Stimulated activated naive CD8-positive, alpha-beta T cell treated with anti-CD3 and anti-CD28 coated beads, Interleukin-15, Interleukin-2, amounts not matched to agents 100 ng/mL and 50 ng/mL, for 24 hours (primary cell): Measurements from ENCODE around the gene CUL9.
A peak's percentile ranks its signal among the peaks of the same experiment; 100 is the strongest.

Experiments used
- H3K27ac Mint-ChIP-seq: one replicate; pipeline ENCODE4 v1.8.0; 2021; ENCODE audit warnings: mild to moderate bottlenecking, mixed read lengths
- H3K27me3 Mint-ChIP-seq: one replicate; pipeline ENCODE4 v1.8.0; 2021; ENCODE audit warnings: mixed read lengths
- H3K36me3 Mint-ChIP-seq: one replicate; pipeline ENCODE4 v1.8.0; 2021; ENCODE audit warnings: low read depth, mixed read lengths
- H3K4me1 Mint-ChIP-seq: one replicate; pipeline ENCODE4 v1.8.0; 2021; ENCODE audit warnings: low read depth, mixed read lengths
- H3K4me3 Mint-ChIP-seq: one replicate; pipeline ENCODE4 v1.8.0; 2021; ENCODE audit warnings: mild to moderate bottlenecking, mixed read lengths
- H3K9me3 Mint-ChIP-seq: one replicate; pipeline ENCODE4 v1.8.0; 2021; ENCODE audit warnings: mixed read lengths

The CUL9 gene

DNA sequence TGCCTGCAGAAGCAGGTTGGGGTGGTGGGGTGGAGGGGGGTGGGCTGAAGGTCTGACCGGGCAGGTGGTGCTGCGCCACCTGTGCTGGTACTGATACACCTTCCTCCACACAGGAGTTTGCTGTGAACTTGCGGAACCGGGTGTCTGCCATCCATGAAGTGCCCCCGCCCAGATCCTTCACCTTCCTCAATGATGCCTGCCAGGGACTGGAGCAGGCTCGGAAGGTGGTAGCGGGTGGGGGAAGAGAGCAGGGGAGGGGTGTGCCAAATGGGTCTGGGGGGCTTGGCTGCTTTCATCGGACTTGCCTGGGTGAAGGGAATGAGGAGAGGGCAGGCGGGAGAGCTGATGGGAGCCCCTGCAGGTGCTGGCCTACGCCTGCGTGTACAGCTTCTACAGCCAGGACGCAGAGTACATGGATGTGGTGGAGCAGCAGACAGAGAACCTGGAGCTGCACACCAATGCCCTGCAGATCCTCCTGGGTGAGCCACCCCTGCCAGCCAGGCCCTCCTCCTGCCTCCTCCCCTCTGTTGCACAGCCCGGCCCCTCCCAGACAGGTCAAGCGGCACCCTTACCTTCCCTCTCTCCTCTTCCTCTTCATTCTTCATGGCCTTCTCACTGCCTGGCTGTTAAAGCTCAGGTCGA, 40.5 kb downstream of the CUL9 start:
- Mint-ChIP-seq H3K9me3 (no peaks in the 10 kb centered on the region), H3K27me3 (no peaks in the 10 kb centered on the region), H3K27ac (peak overlapping the region; percentile 86), H3K4me1 (peaks cover 49% of the 10 kb centered on the region), H3K4me3 (no peak overlapping the region), H3K36me3 (peaks cover 44% of the 10 kb centered on the region)

DNA sequence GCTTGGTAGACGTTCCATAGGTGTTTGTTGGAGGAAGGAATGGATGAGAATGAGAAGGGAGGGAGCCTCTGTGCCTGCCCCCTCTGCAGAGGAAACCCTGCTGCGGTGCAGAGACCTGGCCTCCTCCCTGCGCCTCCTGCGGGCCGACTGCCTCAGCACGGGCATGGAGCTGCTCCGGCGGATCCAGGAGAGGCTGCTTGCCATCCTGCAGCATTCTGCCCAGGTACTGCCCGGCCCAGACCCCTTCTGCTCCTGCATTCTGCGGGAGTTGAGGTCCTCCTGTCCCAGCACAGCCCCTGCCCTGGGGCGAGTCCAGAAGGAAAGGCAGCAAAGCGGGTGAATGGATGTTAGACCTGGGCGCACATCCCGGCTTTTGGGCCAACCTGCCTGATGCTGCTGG, 41.2 kb downstream of the CUL9 start:
- Mint-ChIP-seq H3K27ac (peak overlapping the region; percentile 86), H3K36me3 (peaks cover 41% of the 10 kb centered on the region), H3K9me3 (no peaks in the 10 kb centered on the region), H3K4me1 (peaks cover 56% of the 10 kb centered on the region), H3K4me3 (no peak overlapping the region), H3K27me3 (no peaks in the 10 kb centered on the region)

DNA sequence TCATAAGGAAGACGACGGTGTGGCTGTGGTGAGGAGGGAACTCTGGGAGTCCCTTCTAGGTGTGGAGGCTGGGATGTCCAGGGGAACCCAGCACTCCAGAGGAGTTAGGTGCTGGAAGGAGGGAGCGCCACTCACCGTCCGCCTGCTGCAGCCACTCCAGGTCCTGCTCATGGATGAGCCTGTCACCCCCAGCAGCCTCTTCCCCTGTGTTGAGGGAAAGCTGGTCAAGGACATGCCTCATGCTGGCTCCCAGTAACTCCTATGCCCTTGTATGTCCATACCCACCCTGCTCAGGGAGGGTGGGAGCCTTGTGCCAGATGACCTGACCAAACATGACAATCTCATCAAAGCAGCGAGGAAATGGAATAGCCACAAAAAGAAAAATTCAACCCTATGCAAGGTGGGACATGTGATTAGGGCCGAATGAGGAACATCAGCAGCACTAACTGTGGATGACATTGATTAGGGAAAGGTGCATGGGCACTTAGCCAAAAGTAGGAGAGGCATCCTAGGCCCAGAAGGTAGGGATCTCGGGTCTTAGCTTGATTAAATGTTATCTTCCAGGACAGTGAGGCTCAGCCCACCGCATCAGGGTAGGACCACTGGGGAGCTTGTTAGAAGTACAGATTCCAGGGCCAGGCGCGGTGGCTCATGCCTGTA, 44.3 kb downstream of the CUL9 start:
- H3K4me1 Mint-ChIP-seq, result peaks cover 65% of the 10 kb centered on the region
- peak overlapping the region; percentile 62 for H3K4me3 Mint-ChIP-seq
- H3K9me3 Mint-ChIP-seq, result no peaks in the 10 kb centered on the region
- H3K27me3 Mint-ChIP-seq, result peaks cover 3% of the 10 kb centered on the region
- H3K27ac Mint-ChIP-seq, result peak overlapping the region; percentile 96
- peaks cover 30% of the 10 kb centered on the region for H3K36me3 Mint-ChIP-seq

DNA sequence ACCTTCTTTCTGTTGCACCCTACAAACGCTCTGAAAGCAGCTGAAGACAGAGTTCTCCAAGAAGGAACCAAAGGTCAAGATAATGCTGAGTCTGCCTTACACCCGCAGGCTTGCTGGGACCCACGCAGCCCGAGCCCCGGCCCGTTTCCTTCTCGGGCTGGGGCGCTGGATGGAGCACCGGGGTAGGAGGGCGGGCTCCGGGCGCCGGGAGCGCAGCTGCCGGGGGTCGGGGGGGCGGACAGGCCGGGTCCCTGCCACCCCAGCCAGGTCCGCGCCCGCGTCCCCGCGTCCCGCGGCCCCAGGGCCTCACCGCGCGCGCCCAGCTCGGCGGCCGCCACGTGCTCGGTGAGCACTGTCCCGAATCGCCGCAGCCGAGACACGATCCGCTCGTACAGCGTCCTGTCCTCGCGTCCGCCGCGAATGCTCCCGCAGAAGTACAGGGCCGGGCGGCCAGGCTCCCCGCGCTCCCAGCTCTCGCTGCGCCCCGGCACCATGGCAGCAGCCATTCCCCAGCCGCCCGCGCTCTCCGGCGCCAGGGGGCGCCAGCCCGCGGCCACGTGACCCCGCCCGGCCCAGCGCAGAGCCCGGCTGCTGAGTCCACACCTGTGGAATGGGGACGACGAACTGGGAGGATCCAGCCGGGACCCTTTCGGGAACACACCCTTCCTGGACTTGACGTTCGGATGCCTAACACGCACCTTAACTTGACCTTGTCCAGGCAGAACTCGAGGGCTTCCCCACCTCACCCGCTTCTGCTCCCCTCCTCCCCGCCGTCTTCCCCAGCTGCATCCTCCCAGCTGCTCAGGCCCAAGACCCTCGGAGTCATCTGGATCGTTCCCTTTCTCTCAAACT, 47.2 kb downstream of the CUL9 start, which contains the start of gene DNPH1:
DNPH1 (minus strand) TSS at position 531 of the 852 bp plus-strand sequence; CDS start at position 506, 25 bp downstream.
- H3K9me3 Mint-ChIP-seq, result no peaks in the 10 kb centered on the region
- H3K4me1 Mint-ChIP-seq, result peaks cover 43% of the 10 kb centered on the region
- H3K4me3 Mint-ChIP-seq, result peak within 1 kb of the TSS; percentile 91
- H3K27me3 Mint-ChIP-seq, result peaks cover 7% of the 10 kb centered on the region
- peak within 1 kb of the TSS; percentile 93 for H3K27ac Mint-ChIP-seq
- H3K36me3 Mint-ChIP-seq, result peaks cover 17% of the 10 kb centered on the region

DNA sequence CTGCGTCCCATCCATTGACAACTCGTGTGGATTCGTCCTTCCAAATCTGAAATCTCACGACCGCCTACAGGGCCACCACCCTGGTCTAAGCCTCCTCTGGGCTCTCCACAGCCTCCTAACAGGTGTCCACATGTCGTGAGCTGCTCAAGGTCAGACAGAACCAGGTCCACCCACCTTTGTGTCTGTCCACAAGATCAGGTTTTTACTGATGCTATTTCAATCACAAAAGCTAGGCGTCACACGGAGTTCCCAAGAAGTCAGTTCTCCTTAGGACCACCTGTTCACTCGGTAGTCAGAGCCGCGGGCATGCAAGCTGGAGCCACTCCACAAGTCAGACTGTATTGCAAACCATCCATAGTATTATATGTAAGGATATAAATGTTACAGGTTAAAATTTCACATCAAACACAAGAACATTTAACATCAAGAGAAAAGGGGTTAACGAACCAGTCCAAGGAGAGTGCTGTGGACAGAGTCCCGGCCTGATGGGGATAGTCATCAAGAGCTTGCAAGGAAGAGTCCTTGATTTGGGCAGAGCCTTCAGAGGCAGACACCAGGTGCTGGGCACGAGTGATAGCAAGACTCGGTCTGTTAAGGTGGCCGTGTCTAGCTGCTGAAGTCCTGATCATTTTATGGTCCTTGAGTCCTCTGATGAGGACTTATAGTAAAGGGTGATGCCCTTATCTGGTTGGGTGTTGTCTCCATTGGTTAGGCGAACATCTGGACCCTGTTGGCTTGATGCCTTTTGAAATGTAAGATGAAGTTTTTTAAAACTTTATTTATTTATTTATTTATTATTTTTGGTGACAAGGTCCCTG, 48.0 kb downstream of the CUL9 start:
- Mint-ChIP-seq H3K36me3 (peaks cover 13% of the 10 kb centered on the region), H3K27ac (peak overlapping the region; percentile 93), H3K9me3 (no peaks in the 10 kb centered on the region), H3K27me3 (peaks cover 7% of the 10 kb centered on the region), H3K4me3 (peak overlapping the region; percentile 91), H3K4me1 (peaks cover 37% of the 10 kb centered on the region)

DNA sequence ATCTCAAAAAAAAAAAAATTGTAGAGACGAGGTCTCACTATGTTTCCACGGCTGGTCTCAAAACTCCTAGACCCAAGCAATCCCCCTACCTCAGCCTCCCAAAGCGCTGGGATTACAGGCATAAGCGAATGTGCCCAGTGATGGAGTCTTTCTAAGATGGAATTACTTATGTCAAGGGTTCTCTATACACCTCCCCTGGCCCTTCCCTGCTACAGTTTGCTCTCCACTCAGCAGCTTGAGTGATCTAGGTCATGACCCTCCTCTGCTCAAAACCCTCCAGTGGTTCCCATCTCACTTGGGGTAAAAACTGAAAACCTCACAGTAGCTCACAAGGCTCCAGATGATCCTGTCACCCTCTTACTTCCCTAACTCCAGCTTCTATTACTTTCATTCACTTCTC, 49.1 kb downstream of the CUL9 start:
- Mint-ChIP-seq H3K36me3 (peaks cover 6% of the 10 kb centered on the region), H3K27ac (no peak overlapping the region), H3K27me3 (peaks cover 7% of the 10 kb centered on the region), H3K4me1 (peaks cover 26% of the 10 kb centered on the region), H3K9me3 (no peaks in the 10 kb centered on the region), H3K4me3 (no peak overlapping the region)

DNA sequence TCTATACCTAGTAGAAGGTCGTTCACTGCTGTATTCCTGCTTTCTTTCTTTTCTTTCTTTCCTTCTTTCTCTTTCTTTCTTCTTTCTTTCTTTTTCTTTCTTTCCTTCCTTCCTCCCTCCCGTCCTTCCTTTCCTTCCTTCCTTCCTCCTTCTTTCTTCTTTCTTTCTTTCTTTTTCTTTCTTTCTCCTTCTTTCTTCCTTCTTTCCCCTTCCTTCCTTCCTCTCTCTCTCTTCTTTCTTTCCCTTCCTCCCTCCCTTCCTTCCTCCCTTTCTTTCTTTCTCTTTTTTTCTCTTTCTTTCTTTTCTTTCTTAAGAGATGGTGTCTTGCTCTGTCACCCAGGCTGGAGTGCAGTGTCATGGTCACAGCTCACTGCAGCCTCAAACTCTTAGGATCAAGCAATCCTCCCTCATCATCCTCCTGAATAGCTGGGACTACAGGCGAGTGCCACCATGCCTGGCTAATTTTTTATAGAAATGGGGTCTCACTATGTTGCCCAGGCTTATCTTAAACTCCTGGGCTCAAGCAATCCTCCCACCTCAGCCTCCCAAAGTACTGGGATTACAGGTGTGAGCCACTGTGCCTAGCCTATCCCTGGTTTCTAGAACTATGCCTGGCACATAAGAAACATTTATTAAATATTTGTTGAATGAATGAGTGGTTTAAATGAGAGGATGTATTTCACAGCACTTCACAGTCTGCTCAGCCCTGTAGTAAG, 49.9 kb downstream of the CUL9 start:
- no peak overlapping the region for H3K4me3 Mint-ChIP-seq
- no peak overlapping the region for H3K27ac Mint-ChIP-seq
- no peaks in the 10 kb centered on the region for H3K36me3 Mint-ChIP-seq
- H3K27me3 Mint-ChIP-seq, result peaks cover 7% of the 10 kb centered on the region
- peaks cover 18% of the 10 kb centered on the region for H3K4me1 Mint-ChIP-seq
- no peaks in the 10 kb centered on the region for H3K9me3 Mint-ChIP-seq

DNA sequence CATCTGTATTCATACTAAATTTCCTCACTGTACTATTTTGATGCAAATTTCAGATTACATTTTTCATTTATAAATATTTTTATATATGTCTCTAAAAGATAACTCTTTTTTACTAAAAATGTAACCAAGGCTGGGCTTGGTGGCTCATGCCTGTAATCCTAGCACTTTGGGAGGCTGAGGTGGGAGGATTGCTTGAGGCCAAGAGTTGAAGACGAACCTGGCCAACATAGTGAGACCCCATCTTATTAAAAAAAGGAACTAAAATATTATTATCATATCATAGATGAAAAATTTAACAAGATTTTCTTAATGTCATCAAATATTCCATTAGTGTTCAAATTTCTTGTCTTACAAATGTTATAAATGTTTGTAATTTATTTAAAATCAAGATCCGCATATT, 53.8 kb downstream of the CUL9 start:
- Mint-ChIP-seq H3K9me3 (no peaks in the 10 kb centered on the region), H3K36me3 (no peaks in the 10 kb centered on the region), H3K4me1 (no peaks in the 10 kb centered on the region), H3K4me3 (no peak overlapping the region), H3K27me3 (peaks cover 30% of the 10 kb centered on the region), H3K27ac (no peak overlapping the region)

DNA sequence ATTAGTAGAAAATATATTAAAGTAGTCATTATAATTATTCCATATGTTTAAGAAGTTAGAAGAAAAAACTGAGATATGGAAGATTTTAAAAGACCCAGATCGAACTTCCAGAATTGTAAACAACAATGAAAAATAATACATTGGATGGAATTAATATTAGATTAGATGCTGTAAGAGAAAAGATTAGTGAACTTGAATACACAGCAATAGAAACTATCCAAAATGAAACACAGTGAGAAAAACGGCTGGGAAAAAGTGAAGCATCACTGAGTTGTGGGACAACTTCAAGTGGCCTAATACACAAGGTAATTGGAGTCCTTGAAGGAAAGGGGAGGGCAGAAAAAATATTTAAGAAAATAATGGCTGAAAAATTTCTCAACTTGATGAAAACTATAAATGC, 57.1 kb downstream of the CUL9 start:
- Mint-ChIP-seq H3K4me1 (no peaks in the 10 kb centered on the region), H3K9me3 (no peaks in the 10 kb centered on the region), H3K27ac (no peak overlapping the region), H3K4me3 (no peak overlapping the region), H3K27me3 (peaks cover 27% of the 10 kb centered on the region), H3K36me3 (no peaks in the 10 kb centered on the region)

DNA sequence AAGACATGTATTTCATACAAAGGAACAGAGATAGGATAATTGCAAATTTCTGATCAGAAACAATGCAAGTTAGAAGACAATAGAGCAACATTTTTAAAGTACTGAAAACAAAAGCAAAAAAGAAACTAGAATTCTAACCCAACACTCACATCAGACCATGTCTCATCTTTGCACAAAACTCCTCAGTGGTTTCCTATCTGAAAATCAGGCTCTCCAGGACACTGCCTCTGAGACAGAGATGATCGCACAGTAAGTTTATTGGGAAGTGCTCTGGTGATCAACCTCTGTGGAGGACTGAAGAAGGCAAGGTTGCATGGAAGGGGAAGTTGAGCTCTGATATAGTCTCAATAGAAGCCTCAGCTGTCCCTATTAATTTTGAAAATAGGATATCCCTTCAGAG, 59.0 kb downstream of the CUL9 start:
- no peak overlapping the region for H3K4me3 Mint-ChIP-seq
- H3K9me3 Mint-ChIP-seq, result no peaks in the 10 kb centered on the region
- H3K27me3 Mint-ChIP-seq, result peaks cover 27% of the 10 kb centered on the region
- H3K4me1 Mint-ChIP-seq, result no peaks in the 10 kb centered on the region
- H3K36me3 Mint-ChIP-seq, result no peaks in the 10 kb centered on the region
- H3K27ac Mint-ChIP-seq, result no peak overlapping the region

DNA sequence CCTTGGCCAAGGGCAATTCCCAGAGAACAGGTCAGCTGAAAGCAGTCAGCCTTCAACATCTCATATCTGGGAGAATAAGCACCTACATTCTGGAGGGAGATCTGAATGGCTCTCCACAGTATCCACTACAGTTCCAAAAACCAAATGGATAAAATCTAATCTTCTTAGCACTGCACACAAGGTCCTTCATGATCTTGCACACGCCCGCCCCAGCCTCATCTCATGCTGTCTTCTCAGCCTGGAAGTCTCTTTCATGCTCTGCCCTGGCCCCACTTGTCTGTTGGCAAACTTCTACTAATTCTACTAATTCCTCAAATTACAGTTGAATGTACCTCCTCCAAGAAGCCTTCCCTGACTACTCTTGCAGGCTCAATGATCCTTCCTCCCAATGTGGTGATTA, 59.5 kb downstream of the CUL9 start:
- Mint-ChIP-seq H3K27ac (no peak overlapping the region), H3K27me3 (peaks cover 27% of the 10 kb centered on the region)

DNA sequence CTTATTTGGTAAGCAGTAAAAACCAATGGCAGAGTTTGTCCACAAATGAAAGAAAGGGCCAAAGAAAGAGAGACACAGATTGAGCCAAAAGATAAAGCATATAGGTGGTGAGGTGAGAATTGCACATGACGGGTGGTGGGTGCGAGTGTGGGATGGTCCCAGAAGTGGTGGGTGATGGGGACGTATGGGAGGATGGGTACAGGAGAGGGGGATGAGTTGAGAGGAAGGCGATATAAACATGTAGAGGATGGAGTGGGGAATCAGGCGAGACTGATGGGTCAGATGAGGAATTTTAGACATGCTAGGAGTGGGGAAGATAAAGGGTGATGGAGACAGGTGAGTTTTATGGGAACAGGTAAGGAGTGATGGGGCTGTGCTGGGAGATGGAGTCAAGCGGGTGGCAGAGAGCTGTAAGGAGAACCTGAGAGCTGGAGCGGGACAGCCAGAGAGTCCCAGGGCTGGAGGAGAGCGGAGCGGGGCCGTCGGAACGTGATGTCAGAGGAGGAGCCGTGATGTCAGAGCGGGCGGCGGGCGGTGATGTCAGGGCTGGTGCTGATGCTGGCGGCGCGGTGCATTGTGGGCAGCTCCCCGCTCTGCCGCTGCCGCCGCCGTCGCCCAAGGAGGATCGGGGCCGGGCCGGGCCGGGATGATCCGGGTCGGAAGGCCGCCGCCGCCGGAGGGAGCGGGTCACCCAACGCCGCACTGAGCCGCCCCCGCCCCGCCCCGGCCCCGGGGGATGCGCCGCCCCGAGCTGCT, 61.1 kb downstream of the CUL9 start, which contains the start of gene TTBK1:
TTBK1 (plus strand) TSS at position 574 of the 756 bp plus-strand sequence. CDS start 3,180 bp downstream, outside the sequence.
- peaks cover 20% of the 10 kb centered on the region for H3K4me1 Mint-ChIP-seq
- no peaks in the 10 kb centered on the region for H3K36me3 Mint-ChIP-seq
- no peak within 1 kb of the TSS for H3K4me3 Mint-ChIP-seq
- peaks cover 21% of the 10 kb centered on the region for H3K27me3 Mint-ChIP-seq
- H3K27ac Mint-ChIP-seq, result no peak within 1 kb of the TSS
- H3K9me3 Mint-ChIP-seq, result no peaks in the 10 kb centered on the region

More for the DNA sequence above, 59.5 kb downstream of the CUL9 start:
- Mint-ChIP-seq H3K9me3 (no peaks in the 10 kb centered on the region), H3K36me3 (no peaks in the 10 kb centered on the region), H3K4me1 (peaks cover 4% of the 10 kb centered on the region), H3K4me3 (no peak overlapping the region)

DNA sequence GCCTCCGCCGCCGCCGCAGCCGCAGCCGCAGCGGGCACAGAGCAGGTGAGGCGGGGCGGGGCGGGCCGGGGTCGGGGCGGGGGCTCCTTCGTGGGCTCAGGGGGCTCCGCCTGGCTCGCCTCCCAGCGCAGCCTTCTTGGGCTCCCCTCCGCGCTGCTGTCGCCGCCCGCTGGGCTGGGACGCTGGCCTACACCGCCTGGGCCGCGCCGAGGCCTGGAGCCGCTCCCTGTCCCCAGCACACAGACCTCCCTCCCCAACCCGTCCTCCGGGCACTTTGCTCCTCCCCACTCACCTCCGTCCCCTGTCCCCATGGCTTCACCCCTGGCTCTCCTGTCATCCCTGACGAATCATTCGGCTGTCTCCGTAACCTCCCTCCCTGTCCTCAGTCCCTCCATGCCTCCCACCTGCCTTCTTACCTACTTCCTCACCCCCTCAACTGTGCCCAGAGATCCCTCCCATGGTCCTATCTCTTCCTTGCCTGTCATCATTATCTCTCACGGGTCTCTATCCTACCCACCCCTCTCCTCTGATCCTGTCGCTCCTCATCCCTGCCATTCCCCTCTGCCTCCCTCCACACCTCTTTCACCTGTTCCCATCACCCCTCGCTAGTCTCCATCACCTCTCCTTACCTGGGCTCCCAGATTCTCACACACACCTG, 61.8 kb downstream of the CUL9 start:
- Mint-ChIP-seq H3K4me3 (no peak overlapping the region), H3K27me3 (peaks cover 21% of the 10 kb centered on the region), H3K36me3 (no peaks in the 10 kb centered on the region), H3K4me1 (peaks cover 21% of the 10 kb centered on the region), H3K27ac (no peak overlapping the region), H3K9me3 (no peaks in the 10 kb centered on the region)
